HepG2 (cell line): ENCODE results near the gene AZI2. TPM values are rescaled to one million over a fixed set of nuclear protein-coding genes. Genes with fewer than 3 reads are reported as not detected.

Source experiments
- BATF2 ChIP-seq: sonication (generic); formaldehyde crosslinking; IDR thresholded peaks from 2 replicates; pipeline ENCODE4 v1.8.0; 2022; ENCODE audit warnings: mild to moderate bottlenecking, missing genetic modification reagents, moderate library complexity
- CCAR2 ChIP-seq: fragments of 200-400 bp; formaldehyde crosslinking; optimal IDR thresholded peaks from 2 replicates; pipeline ENCODE3; 2018; ENCODE audit warnings: low read depth, mild to moderate bottlenecking, low read length, moderate library complexity
- CERS6 ChIP-seq: sonication (generic); formaldehyde crosslinking; IDR thresholded peaks from 2 replicates; pipeline ENCODE4 v1.5.0; 2020; ENCODE audit warnings: missing genetic modification reagents
- ELF3 ChIP-seq: IDR thresholded peaks from 2 replicates; pipeline ENCODE4 v1.6.1; 2016; ENCODE audit warnings: missing genetic modification reagents, missing compliant biosample characterization
- ETV5 ChIP-seq: IDR thresholded peaks from 2 replicates; pipeline ENCODE4 v1.6.1; 2018; ENCODE audit warnings: missing biosample characterization, missing genetic modification reagents, inconsistent platforms, borderline replicate concordance
- EZH2 ChIP-seq: conservative IDR thresholded peaks from 2 replicates; pipeline ENCODE4 v1.6.1; 2012; ENCODE audit warnings: mild to moderate bottlenecking, low read depth, low read length, moderate library complexity
- FOXP4 ChIP-seq: sonication (generic); formaldehyde crosslinking; IDR thresholded peaks from 2 replicates; pipeline ENCODE4 v1.4.0; 2020; ENCODE audit warnings: missing genetic modification reagents
- GLI4 ChIP-seq: sonication (generic); formaldehyde crosslinking; IDR thresholded peaks from 2 replicates; pipeline ENCODE4 v1.5.1; 2020; ENCODE audit warnings: missing genetic modification reagents, mild to moderate bottlenecking, moderate library complexity, borderline replicate concordance
- GRHL1 ChIP-seq: sonication (generic); formaldehyde crosslinking; conservative IDR thresholded peaks from 2 replicates; pipeline ENCODE4 v1.8.0; 2022; ENCODE audit warnings: missing genetic modification reagents
- KDM1A ChIP-seq: IDR thresholded peaks from 2 replicates; pipeline ENCODE4 v1.6.1; 2016; ENCODE audit warnings: missing compliant biosample characterization
- KDM4B ChIP-seq: sonication (generic); formaldehyde crosslinking; IDR thresholded peaks from 2 replicates; pipeline ENCODE4 v1.4.0; 2020; ENCODE audit warnings: missing genetic modification reagents
- KLF6 ChIP-seq: IDR thresholded peaks from 2 replicates; pipeline ENCODE4 v1.8.0; 2016; ENCODE audit warnings: missing biosample characterization, missing genetic modification reagents
- PBX2 ChIP-seq: IDR thresholded peaks from 2 replicates; pipeline ENCODE4 v1.6.1; 2016; ENCODE audit warnings: control low read depth
- PHB2 ChIP-seq: fragments of 450-650 bp; IDR thresholded peaks from 2 replicates; pipeline ENCODE4 v1.6.1; 2018; ENCODE audit not compliant: partially characterized antibody
- PPARG ChIP-seq: conservative IDR thresholded peaks from 2 replicates; pipeline ENCODE4 v1.6.1; 2016; ENCODE audit warnings: missing biosample characterization, missing genetic modification reagents
- STAT5B ChIP-seq: sonication (generic); formaldehyde crosslinking; IDR thresholded peaks from 2 replicates; pipeline ENCODE4 v1.4.0; 2020; ENCODE audit warnings: missing genetic modification reagents
- ZBTB1 ChIP-seq: sonication (generic); formaldehyde crosslinking; IDR thresholded peaks from 2 replicates; pipeline ENCODE4 v1.4.0; 2020; ENCODE audit warnings: missing genetic modification reagents, borderline replicate concordance
- ZBTB34 ChIP-seq: sonication (generic); formaldehyde crosslinking; IDR thresholded peaks from 2 replicates; pipeline ENCODE4 v1.8.0; 2022; ENCODE audit warnings: mild to moderate bottlenecking, missing genetic modification reagents
- ZNF781 ChIP-seq: sonication (generic); formaldehyde crosslinking; IDR thresholded peaks from 2 replicates; pipeline ENCODE4 v1.5.1; 2020; ENCODE audit warnings: borderline replicate concordance, mild to moderate bottlenecking, missing genetic modification reagents; ENCODE audit errors: not compliant biosample characterization
- ZNF883 ChIP-seq: sonication (generic); formaldehyde crosslinking; IDR thresholded peaks from 2 replicates; pipeline ENCODE4 v1.5.1; 2020; ENCODE audit warnings: mild to moderate bottlenecking, missing genetic modification reagents; ENCODE audit errors: not compliant biosample characterization
- polyA plus RNA-seq, 8 experiments: library from polyadenylated mRNA; depleted of rRNA in 3 of 8; stranded (reverse) in 7 of 8; unstranded in 1 of 8; fragments of >200 nt; fragmentation: Illumina TruSeq in 4 of 8; extraction: Trizol in 4 of 8; gene quantifications; 2 replicates each; pipeline versions ENCODE4 v1.2.1 to v1.2.3, GENCODE V29; 2011 to 2016; ENCODE audit warnings: low read depth in 4 of 8, missing spikeins in 1 of 8, mixed read lengths in 1 of 8; ENCODE audit not compliant: insufficient read depth in 1 of 8
- total RNA-seq, 5 experiments: library from RNA; depleted of rRNA; stranded (reverse); fragments of >200 nt; fragmentation: Illumina TruSeq; extraction: Trizol; gene quantifications; 2 replicates each; pipeline ENCODE4 v1.2.3, GENCODE V29; 2016; ENCODE audit warnings: low read depth in 1 of 5

The AZI2 gene
- total and polyA plus RNA-seq, 2 of the 13 experiments (the other 11 are each of a cell fraction or from before 2014, with no cell fraction given): 43.7 to 49.8 TPM

- TF ChIP-seq GRHL1 (CRISPR knock-in tag) (no peak), KLF6 (CRISPR knock-in tag) (no peak; the same call in 1 of the 2 replicates), GLI4 (CRISPR knock-in tag) (no peak), CERS6 (no peak), ELF3 (CRISPR knock-in tag) (peak; percentile 80), PPARG (CRISPR knock-in tag) (no peak; the same call in 1 of the 2 replicates), ZBTB1 (CRISPR knock-in tag) (no peak), PHB2 (no peak), PBX2 (no peak), ETV5 (CRISPR knock-in tag) (peak; percentile 75), BATF2 (no peak), ZBTB34 (CRISPR knock-in tag) (no peak; the same call in 1 of the 2 replicates), EZH2 (no peak), KDM1A (CRISPR knock-in tag) (no peak), ZNF781 (peak; percentile 75), FOXP4 (CRISPR knock-in tag) (peak; percentile 58; the same call in 1 of the 2 replicates), STAT5B (CRISPR knock-in tag) (no peak), KDM4B (peak; percentile 75; the same call in 1 of the 2 replicates), CCAR2 (no peak), ZNF883 (peak; percentile 61)
These were observed at the start of gene AZI2, which contains the start of gene ZCWPW2 (continued) for GRCh38 chr3:28348629-28349468.
